Cerebellar cortex (tissue), 1 donor: Measurements from ENCODE around the gene MACROD2.
"Not testable (repeated sequence)": the region's sequence is repeated elsewhere in the genome, so short reads cannot be mapped to it uniquely, and the experiment has no call there.

Source experiments
- DNase-seq: peaks from one replicate; pipeline ENCODE4 v3.0.0-alpha.2; 2015; ENCODE audit warnings: low spot score

MACROD2 gene

GRCh38 chr20:15359056-15359455 lies 1363.7 kb downstream of the MACROD2 start:
- no peak for DNase-seq

- DNase-seq, result no peak
Observed at GRCh38 chr20:15362849-15363248, 1367.5 kb downstream of the MACROD2 start.

- no peak for DNase-seq
Observed at GRCh38 chr20:15364781-15365180, 1369.5 kb downstream of the MACROD2 start.

DNA sequence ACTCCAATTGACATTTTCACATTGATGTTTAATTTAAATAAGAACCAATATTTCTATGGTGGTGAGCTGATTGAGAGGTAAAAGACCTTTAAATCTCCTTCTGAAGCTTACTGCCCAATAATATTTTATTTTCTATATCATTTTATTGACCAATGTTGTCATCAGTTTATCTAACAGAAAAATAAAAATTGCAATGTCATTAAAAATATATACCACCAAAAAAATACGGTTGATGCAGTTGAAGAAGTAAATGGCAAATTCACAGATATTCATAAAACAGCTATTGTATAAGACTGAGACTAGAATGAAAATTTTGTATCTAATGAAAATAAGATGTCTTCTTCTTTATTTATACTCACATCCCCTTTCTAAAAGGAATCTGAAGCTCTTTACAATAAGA lies 1375.1 kb downstream of the MACROD2 start:
- no peak for DNase-seq

- no peak for DNase-seq
Observed at GRCh38 chr20:15374682-15375081, 1379.4 kb downstream of the MACROD2 start.

GRCh38 chr20:15375836-15376235 lies 1380.5 kb downstream of the MACROD2 start:
- DNase-seq, result no peak

DNA sequence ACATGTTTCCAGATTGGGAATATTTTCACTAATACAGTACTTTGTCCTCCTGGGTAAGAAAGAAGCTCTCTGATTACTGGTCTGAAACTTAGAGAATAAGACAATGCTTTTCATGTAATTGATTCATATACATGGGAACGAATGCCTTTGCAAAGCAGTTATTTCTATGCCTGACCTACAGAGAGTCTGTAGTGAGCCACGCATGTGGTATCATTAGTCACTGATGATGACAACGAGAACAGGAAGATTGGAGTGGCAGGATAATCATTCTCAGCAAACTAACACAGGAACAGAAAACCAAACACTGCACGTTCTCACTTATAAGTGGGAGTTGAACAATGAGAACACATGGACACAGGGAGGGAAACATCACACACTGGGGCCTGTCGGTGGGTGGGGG lies 1382.3 kb downstream of the MACROD2 start:
- not testable (repeated sequence) for DNase-seq

DNA sequence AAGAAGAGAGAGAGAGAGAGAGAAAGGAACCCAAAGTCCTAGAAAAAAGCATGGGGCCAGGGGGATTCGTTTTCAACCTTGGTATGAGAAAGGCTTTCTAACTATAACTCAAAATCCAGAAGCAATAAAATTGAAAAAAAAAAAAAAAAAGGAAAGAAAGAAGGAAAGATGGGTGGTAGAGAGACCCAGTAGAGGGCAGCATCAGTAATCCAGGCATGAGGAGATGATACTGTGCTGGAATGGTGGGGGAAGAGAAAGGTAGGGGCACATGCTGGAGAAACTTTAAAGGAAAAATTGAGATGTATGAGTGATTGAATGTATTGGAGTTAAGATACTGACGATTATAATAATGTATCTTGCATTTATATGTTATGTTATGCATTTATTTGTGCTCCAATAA lies 1382.8 kb downstream of the MACROD2 start:
- no peak for DNase-seq

GRCh38 chr20:15379681-15380296 lies 1384.5 kb downstream of the MACROD2 start:
- DNase-seq, result no peak

- no peak for DNase-seq
Observed at GRCh38 chr20:15380770-15381169, 1385.5 kb downstream of the MACROD2 start.

DNA sequence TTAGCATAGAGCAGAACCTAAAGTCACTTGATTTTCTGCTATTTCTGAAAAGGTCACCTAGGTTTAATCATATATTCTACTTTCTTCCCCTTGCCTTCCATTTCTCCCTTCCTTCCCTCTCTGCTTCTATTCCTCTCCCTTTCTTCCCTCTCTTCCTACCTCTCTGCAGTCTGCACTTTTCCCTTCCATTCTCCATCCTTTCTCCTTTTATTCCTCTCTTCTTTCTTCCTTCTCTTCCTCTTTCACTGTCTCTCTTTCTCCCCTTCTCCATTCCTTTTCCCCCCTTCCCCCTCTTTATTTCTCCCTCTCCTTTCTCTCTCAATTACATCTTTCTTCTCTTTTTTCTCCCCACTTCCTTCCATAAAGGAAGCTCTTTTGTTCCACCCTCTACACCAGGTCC lies 1391.9 kb downstream of the MACROD2 start:
- no peak for DNase-seq

- no peak for DNase-seq
Observed at GRCh38 chr20:15395457-15395856, 1400.1 kb downstream of the MACROD2 start.

DNA sequence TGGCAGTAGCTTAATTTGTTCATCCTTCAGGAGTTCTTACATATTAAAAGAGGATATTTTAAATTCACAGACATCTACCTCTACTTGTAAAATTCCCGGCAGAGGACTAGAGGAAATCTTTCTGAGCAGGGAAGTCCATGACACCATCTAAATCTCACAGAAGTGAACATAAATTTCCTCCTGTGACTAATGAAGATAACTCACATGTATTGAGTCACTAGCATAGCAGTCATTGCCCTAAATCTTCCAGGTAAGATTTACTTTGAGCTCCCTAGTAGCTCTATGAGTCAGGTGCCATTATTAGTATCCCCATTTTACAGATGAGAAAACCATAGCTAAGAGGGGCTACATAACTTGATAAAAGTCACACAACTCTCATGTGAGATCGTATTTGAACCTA lies 1400.7 kb downstream of the MACROD2 start:
- DNase-seq, result no peak

DNA sequence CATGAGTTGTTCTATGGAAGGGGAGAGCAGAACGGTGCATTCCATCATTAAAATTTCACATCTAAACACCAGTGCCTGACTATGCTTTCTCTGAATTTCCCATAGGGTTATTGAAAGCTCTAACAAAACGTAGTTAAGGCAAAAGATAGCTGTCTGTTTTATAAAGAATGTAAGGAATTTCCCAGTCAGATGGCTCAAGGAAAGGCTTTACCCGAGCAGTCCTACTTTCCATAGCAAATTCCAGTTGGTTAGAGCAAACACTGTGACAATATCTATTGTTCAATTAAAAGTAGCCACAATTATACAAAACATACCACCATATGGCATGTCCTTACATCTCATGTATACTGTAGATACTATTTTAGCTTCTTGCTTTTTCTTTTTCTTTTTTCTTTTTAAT lies 1401.6 kb downstream of the MACROD2 start:
- DNase-seq, result no peak

DNA sequence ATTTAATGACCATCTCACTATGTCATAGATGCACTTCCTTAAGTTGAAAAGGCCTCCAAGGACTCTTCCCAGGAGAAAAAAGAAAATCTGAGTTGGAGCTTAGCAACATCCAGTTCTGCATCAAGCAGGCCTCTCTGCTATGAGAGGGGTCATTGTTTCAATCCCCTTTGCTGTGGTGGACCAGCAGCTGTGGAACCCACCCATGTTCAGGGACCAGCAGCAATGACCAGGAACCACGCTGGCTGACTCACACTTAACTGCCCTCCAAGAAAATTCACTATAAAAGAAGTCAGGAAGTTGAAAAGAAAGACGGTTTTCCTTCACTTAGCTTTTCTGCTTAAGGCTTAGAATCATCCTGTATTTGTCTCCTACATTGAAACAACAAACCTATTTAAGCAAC lies 1404.5 kb downstream of the MACROD2 start:
- no peak for DNase-seq

DNA sequence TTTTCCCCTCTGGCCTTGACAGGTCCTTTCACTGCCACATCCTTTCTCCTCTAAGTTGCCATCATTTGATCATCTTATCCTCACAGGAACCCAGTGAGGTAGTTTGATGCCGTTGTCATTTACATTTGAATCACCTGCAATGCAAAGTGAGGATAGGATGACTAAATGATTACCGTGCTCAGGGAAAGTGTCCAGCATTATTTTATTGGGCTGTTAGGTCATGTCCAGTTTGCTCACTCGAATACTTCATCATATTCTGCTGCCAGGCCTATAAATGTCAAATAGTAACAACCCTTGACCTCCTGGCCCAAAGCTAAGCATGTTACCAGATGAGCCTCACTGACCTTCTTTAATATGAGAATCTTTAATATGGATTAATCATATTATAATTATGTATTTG lies 1410.8 kb downstream of the MACROD2 start:
- no peak for DNase-seq

DNA sequence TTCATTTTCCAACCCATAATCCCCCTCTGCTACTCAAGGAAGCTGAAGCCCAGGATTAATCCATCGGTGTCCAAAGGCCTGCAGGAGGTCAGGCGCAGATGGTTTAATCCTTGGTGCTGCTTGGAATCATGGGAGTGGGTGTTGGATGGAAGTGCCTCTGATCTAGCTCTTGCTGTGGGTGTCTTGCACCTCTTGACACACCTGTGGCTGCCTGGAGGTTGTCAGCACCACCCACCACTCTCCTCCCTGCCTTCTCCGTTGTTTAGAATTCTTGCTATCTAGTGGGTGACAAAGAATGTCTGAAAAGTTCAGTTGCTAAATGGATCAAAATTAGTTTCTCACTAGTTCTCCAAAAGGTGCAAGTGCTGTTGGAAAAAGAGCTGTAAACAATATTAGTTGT lies 1416.5 kb downstream of the MACROD2 start:
- DNase-seq, result no peak

- no peak for DNase-seq
Observed at GRCh38 chr20:15415908-15416307, 1420.6 kb downstream of the MACROD2 start.

GRCh38 chr20:15419856-15420255 lies 1424.5 kb downstream of the MACROD2 start:
- DNase-seq, result no peak

DNA sequence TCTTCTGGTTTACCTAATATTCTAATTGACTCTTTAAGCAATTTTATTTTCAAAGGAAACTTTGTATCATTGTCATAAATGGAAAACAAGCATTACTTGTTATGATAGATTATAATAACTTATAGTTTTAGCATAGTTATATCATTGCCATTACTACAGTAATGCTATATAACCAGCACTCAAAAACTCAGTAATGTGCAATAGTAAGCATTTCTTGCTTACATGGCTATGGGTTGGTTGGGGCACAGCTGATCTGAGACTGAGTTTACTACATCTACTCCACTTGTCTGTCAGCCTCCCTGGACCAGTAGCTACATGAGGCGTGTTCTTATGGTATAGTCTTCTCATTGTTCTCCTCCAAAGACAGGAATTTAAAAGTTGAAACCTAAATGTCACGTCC lies 1427.7 kb downstream of the MACROD2 start:
- no peak for DNase-seq

DNA sequence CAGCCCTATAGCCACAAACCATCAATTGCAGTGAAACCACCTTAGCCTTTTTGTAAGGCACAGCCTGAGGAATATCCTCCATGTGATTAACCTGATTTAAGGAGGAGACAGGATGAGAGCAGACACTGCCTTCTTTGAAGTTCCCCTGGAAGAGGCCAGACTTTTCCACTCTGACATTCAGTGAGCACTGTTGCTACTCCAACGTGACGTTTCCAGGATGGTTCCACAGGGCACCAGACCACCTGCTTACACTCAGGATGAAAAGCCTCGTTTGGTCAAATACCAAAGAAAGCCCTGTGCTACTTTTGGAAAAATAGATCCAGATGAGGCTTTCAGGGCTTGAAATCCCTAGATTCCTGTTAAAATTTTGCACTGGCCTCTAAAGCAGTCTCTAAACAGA lies 1444.2 kb downstream of the MACROD2 start:
- DNase-seq, result peak; percentile 9

- DNase-seq, result peak; percentile 21
Observed at GRCh38 chr20:15440049-15440820, 1444.9 kb downstream of the MACROD2 start.

GRCh38 chr20:15445056-15445840 lies 1449.9 kb downstream of the MACROD2 start:
- DNase-seq, result no peak
